GM19328 (cell line): ENCODE data around the gene TP53BP2.

Source experiments
- ATAC-seq: cut with Tn5 transposase; IDR thresholded peaks from one replicate; pipeline ENCODE4 v1.9.1; 2021; ENCODE audit warnings: mild to moderate bottlenecking, moderate library complexity; ENCODE audit not compliant: unreplicated experiment

Gene TP53BP2

GRCh38 chr1:223770621-223771315 is 75.0 kb downstream of the TP53BP2 start:
- no peak for ATAC-seq

GRCh38 chr1:223765719-223766340 is 79.9 kb downstream of the TP53BP2 start:
- ATAC-seq, result no peak

- no peak for ATAC-seq
Observed at GRCh38 chr1:223765036-223765718, 80.6 kb downstream of the TP53BP2 start.

GRCh38 chr1:223763881-223764280 is 81.9 kb downstream of the TP53BP2 start:
- ATAC-seq, result no peak

- no peak for ATAC-seq
Observed at GRCh38 chr1:223763251-223763650, 82.5 kb downstream of the TP53BP2 start.

GRCh38 chr1:223761411-223761810 is 84.3 kb downstream of the TP53BP2 start:
- no peak for ATAC-seq

GRCh38 chr1:223760833-223761232 is 84.9 kb downstream of the TP53BP2 start:
- no peak for ATAC-seq

GRCh38 chr1:223759273-223759672 is 86.5 kb downstream of the TP53BP2 start:
- no peak for ATAC-seq

GRCh38 chr1:223758734-223759133 is 87.0 kb downstream of the TP53BP2 start:
- ATAC-seq, result no peak

GRCh38 chr1:223756806-223757700 is 88.7 kb downstream of the TP53BP2 start:
- ATAC-seq, result no peak

GRCh38 chr1:223755992-223756775 is 89.6 kb downstream of the TP53BP2 start:
- ATAC-seq, result no peak

- ATAC-seq, result no peak
Observed at GRCh38 chr1:223755432-223755792, 90.3 kb downstream of the TP53BP2 start.

GRCh38 chr1:223754681-223755431 is 90.9 kb downstream of the TP53BP2 start:
- ATAC-seq, result no peak

- no peak for ATAC-seq
Observed at GRCh38 chr1:223752721-223753515, 92.8 kb downstream of the TP53BP2 start.

GRCh38 chr1:223751696-223752095 is 94.1 kb downstream of the TP53BP2 start:
- no peak for ATAC-seq

- no peak for ATAC-seq
Observed at GRCh38 chr1:223750730-223751570, 94.8 kb downstream of the TP53BP2 start.

- peak; percentile 46 for ATAC-seq
Observed at GRCh38 chr1:223748773-223749733, 96.7 kb downstream of the TP53BP2 start.
